ENCODE measurements around the gene SPACA7. TPM values are rescaled to one million over a fixed set of nuclear protein-coding genes. Genes with fewer than 3 reads are reported as not detected.

SPACA7 gene
- total RNA-seq, 2 experiments from 2014 or later = not detected

DNA sequence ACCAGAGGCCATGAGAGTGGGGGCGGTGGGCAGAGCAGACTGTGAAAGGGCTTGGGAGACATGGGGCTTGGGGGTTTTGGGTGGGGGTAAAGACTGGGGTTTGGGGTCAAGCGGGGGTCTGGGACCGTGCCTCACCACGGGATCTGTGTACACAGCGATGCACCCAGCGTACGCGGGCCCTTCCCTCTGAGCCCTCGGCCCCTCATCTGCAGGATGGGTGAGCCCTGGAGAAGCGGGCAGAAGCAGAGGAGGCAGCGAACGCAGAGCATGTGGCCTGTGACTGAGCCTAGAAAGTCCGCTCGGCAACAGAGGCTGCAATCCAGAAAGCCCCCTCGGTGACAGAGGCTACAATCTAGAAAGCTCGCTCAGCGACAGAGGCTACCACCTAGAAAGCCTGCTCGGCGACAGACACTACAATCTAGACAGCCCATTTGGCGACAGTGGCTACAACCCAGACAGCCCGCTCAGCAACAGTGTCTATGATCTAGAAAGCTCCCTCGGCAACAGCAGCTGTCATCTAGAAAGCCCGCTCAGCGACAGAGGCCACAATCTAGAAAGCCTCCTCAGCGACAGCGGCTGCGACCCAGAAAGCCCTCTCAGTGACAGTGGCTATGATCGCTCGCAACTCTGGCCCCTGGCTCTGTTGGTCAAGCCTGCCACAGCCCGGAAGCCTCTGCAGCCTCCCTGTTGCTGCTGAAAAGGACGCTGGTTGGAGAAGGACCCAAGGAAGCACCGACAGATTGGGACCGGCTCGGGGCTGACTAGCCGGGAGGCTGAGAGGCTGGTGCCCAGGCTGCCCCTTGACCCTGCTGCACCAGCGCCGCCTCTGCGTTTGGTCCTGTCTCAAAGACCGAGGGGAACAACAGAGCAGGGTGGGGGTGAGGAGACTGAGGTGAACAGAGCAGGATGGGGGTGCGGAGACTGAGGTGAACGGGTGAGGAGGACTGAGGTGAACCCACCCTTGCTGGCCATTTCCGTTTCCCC is 68.6 kb downstream of the SPACA7 start:
- intact Hi-C loops (cut with DNase I, micrococcal nuclease) = no loop called here
- Mint-ChIP-seq H3K4me3 (no peak overlapping the region), H3K9me3 (no peaks in the 10 kb centered on the region), H3K27me3 (peaks cover 45% of the 10 kb centered on the region), H3K4me1 (ENCODE audit: low read depth) (no peaks in the 10 kb centered on the region), H3K36me3 (ENCODE audit: low read depth) (no peaks in the 10 kb centered on the region), H3K27ac (no peak overlapping the region)
- TF ChIP-seq, protein P1, sequence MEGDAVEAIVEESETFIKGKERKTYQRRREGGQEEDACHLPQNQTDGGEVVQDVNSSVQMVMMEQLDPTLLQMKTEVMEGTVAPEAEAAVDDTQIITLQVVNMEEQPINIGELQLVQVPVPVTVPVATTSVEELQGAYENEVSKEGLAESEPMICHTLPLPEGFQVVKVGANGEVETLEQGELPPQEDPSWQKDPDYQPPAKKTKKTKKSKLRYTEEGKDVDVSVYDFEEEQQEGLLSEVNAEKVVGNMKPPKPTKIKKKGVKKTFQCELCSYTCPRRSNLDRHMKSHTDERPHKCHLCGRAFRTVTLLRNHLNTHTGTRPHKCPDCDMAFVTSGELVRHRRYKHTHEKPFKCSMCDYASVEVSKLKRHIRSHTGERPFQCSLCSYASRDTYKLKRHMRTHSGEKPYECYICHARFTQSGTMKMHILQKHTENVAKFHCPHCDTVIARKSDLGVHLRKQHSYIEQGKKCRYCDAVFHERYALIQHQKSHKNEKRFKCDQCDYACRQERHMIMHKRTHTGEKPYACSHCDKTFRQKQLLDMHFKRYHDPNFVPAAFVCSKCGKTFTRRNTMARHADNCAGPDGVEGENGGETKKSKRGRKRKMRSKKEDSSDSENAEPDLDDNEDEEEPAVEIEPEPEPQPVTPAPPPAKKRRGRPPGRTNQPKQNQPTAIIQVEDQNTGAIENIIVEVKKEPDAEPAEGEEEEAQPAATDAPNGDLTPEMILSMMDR (IDR thresholded peaks at IDR 0.05) = no peak
- H3K36me3 ChIP-seq (ENCODE audit: insufficient read depth, low read length) = no peaks in the 10 kb centered on the region
- peaks cover 0 to 8% of the 10 kb centered on the region in 2 experiments for H3K9me3 ChIP-seq (ENCODE audit: control insufficient read depth in 1 of 2, insufficient read depth in 1 of 2, low read length in 2 of 2)
- H3K27me3 ChIP-seq (ENCODE audit: control insufficient read depth in 1 of 2, insufficient read depth in 2 of 2, low read length in 2 of 2) = peaks cover 10 to 17% of the 10 kb centered on the region in 2 experiments
- H3K4me1 ChIP-seq (ENCODE audit: insufficient read depth, low read length) = no peaks in the 10 kb centered on the region
- no peak overlapping the region for H3K27ac ChIP-seq (ENCODE audit: low read depth in 1 of 2, low read length in 2 of 2)
- ATAC-seq (ENCODE audit: poor library complexity) (no peak), DNase-seq (no peak)
- no peak overlapping the region for H3K4me3 ChIP-seq (ENCODE audit: low read length)
- POLR2A ChIA-PET = no interaction called here
- CTCF ChIA-PET = no interaction called here

DNA sequence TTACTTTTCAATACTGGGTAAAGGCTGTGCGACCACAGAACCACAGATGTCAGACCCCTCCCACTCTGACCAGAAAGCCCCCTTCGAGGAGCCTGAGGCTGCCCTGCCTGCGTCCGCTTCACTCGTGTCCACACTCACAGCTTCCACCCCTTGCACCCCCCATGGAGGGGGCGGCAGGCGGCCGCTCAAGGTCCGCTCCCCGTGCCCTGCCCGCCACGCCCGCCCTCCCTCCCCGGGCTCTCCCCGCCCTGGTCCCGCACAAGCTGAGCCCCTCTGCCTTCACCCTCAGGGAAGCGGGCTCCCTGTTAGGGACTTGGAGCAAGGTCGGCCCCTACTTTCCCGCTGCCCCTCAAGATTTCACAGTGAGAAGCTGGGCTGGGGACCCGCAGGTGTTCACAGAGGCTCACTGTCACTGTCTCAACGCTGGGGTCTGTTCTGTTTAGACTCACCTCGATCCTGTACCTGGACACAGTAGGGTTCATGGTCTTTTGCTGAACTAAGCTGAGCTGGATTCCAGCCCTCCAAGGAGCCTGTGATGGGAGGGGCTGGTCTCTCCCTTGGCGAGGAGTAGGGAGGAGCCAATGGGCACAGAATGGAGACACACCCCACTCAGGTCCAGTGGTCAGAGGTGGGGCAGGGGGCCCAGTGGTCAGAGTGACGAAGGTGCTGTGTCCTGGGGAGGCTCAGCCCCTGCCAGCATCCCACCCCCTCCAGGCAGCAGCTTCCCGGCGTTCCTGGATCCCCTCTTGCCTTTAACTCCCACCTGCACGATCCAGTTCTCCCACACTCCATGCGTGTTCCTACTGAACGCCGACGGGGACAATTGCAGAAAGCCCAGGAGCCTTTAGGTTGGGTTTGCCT is 69.5 kb downstream of the SPACA7 start:
- DNase-seq = no peak
- H3K4me1 ChIP-seq (ENCODE audit: insufficient read depth, low read length) = no peaks in the 10 kb centered on the region
- Mint-ChIP-seq H3K4me1 (ENCODE audit: low read depth) (no peaks in the 10 kb centered on the region), H3K27ac (no peak overlapping the region), H3K9me3 (no peaks in the 10 kb centered on the region), H3K27me3 (peaks cover 36% of the 10 kb centered on the region), H3K36me3 (ENCODE audit: low read depth) (no peaks in the 10 kb centered on the region), H3K4me3 (no peak overlapping the region)
- POLR2A ChIA-PET = no interaction called here
- no peak overlapping the region for H3K27ac ChIP-seq (ENCODE audit: low read depth in 1 of 2, low read length in 2 of 2)
- TF ChIP-seq, protein P1 (IDR thresholded peaks at IDR 0.05) = no peak
- no peak overlapping the region for H3K4me3 ChIP-seq (ENCODE audit: low read length)
- intact Hi-C loops (cut with DNase I, micrococcal nuclease) = no loop called here
- CTCF ChIA-PET = no interaction called here
- ATAC-seq (ENCODE audit: poor library complexity) = no peak
- peaks cover 0 to 8% of the 10 kb centered on the region in 2 experiments for H3K9me3 ChIP-seq (ENCODE audit: control insufficient read depth in 1 of 2, insufficient read depth in 1 of 2, low read length in 2 of 2)
- H3K27me3 ChIP-seq (ENCODE audit: control insufficient read depth in 1 of 2, insufficient read depth in 2 of 2, low read length in 2 of 2) = peaks cover 10 to 17% of the 10 kb centered on the region in 2 experiments
- no peaks in the 10 kb centered on the region for H3K36me3 ChIP-seq (ENCODE audit: insufficient read depth, low read length)

- intact Hi-C loops (cut with DNase I, micrococcal nuclease) = no loop called here
- DNase-seq = no peak
- peaks cover 38% of the 10 kb centered on the region for H3K27me3 Mint-ChIP-seq
- CTCF ChIA-PET = no interaction called here
- H3K4me3 Mint-ChIP-seq = no peak overlapping the region
- Histone ChIP-seq H3K4me3 (ENCODE audit: low read length) (no peak overlapping the region), H3K9me3 (ENCODE audit: control insufficient read depth in 1 of 2, insufficient read depth in 1 of 2, low read length in 2 of 2) (peaks cover 0 to 3% of the 10 kb centered on the region in 2 experiments), H3K4me1 (ENCODE audit: insufficient read depth, low read length) (no peaks in the 10 kb centered on the region), H3K27ac (ENCODE audit: low read depth in 1 of 2, low read length in 2 of 2) (no peak overlapping the region), H3K27me3 (ENCODE audit: control insufficient read depth in 1 of 2, insufficient read depth in 2 of 2, low read length in 2 of 2) (peaks cover 10 to 17% of the 10 kb centered on the region in 2 experiments), H3K36me3 (ENCODE audit: insufficient read depth, low read length) (no peaks in the 10 kb centered on the region)
- no peak overlapping the region for H3K27ac Mint-ChIP-seq
- TF ChIP-seq, protein P1 (IDR thresholded peaks at IDR 0.05) = no peak
- POLR2A ChIA-PET = no interaction called here
- no peaks in the 10 kb centered on the region for H3K4me1 Mint-ChIP-seq (ENCODE audit: low read depth)
- no peaks in the 10 kb centered on the region for H3K36me3 Mint-ChIP-seq (ENCODE audit: low read depth)
- no peak for ATAC-seq (ENCODE audit: poor library complexity)
- H3K9me3 Mint-ChIP-seq = no peaks in the 10 kb centered on the region
Observed at GRCh38 chr13:112446347-112446861, 70.2 kb downstream of the SPACA7 start.
